Stimulated activated naive CD4-positive, alpha-beta T cell (primary cell): Measurements from ENCODE around the gene SH3RF3.

ENCODE experiments used
- DNase-seq, 6 experiments: peaks; one replicate each; lab custom pipeline; 2025; lab: John Stamatoyannopoulos, UW

SH3RF3 gene

GRCh38 chr2:109182426-109182825 lies 53.4 kb downstream of the SH3RF3 start:
- no peak for DNase-seq

- no peak for DNase-seq
Measured at GRCh38 chr2:109183871-109184270, 54.9 kb downstream of the SH3RF3 start.

- no peak for DNase-seq
Measured at GRCh38 chr2:109184368-109184767, 55.4 kb downstream of the SH3RF3 start.

- DNase-seq: no peak
Measured at GRCh38 chr2:109185338-109185737, 56.3 kb downstream of the SH3RF3 start.

- DNase-seq: no peak
Measured at GRCh38 chr2:109185821-109186570, 57.0 kb downstream of the SH3RF3 start.

GRCh38 chr2:109186656-109187250 lies 57.7 kb downstream of the SH3RF3 start:
- no peak for DNase-seq

GRCh38 chr2:109187711-109188495 lies 58.9 kb downstream of the SH3RF3 start:
- no peak for DNase-seq

- DNase-seq: no peak
Measured at GRCh38 chr2:109188496-109188890, 59.5 kb downstream of the SH3RF3 start.

GRCh38 chr2:109188898-109189297 lies 59.9 kb downstream of the SH3RF3 start:
- no peak for DNase-seq

GRCh38 chr2:109189751-109190150 lies 60.7 kb downstream of the SH3RF3 start:
- DNase-seq: no peak

GRCh38 chr2:109193807-109194619 lies 65.0 kb downstream of the SH3RF3 start:
- DNase-seq: no peak

GRCh38 chr2:109194620-109194937 lies 65.6 kb downstream of the SH3RF3 start:
- DNase-seq: no peak

GRCh38 chr2:109195193-109196045 lies 66.4 kb downstream of the SH3RF3 start:
- no peak for DNase-seq

GRCh38 chr2:109196081-109196875 lies 67.3 kb downstream of the SH3RF3 start:
- DNase-seq: no peak

- DNase-seq: no peak
Measured at GRCh38 chr2:109197491-109198418, 68.8 kb downstream of the SH3RF3 start.

- DNase-seq: no peak
Measured at GRCh38 chr2:109199790-109200189, 70.8 kb downstream of the SH3RF3 start.

- no peak for DNase-seq
Measured at GRCh38 chr2:109200616-109201464, 71.8 kb downstream of the SH3RF3 start.
